WTC11 (cell line): ENCODE results near the gene LHX4. TPM values are rescaled to one million over a fixed set of nuclear protein-coding genes. Genes with fewer than 3 reads are reported as not detected.

Experiments
- ATAC-seq: fragments of 200-7000 bp; cut with Tn5 transposase; 2 replicates; pipeline ENCODE4 v1.10.0; 2021; ENCODE audit warnings: mild to moderate bottlenecking, moderate library complexity
- CTCF ChIA-PET: fragments of 300-600 bp; sonication (Branson Sonifier 250); formaldehyde crosslinking; loops from one replicate; lab custom pipeline; 2021; ENCODE audit warnings: antibody characterized with exemption; lab: Charles Lee
- POLR2A ChIA-PET: fragments of 350-600 bp; sonication (Branson Sonifier 250); formaldehyde crosslinking; loops from one replicate; lab custom pipeline; 2021; ENCODE audit warnings: antibody characterized with exemption; lab: Charles Lee
- DNase-seq: peaks from one replicate; pipeline ENCODE4 v3.0.0; 2021; ENCODE audit warnings: low spot score
- H3K27ac Mint-ChIP-seq: 2 replicates; pipeline ENCODE4 v1.8.0; 2021; ENCODE audit warnings: mixed read lengths
- H3K27me3 Mint-ChIP-seq: 2 replicates; pipeline ENCODE4 v1.8.0; 2021; ENCODE audit warnings: low read depth, mild to moderate bottlenecking, moderate library complexity, mixed read lengths
- H3K36me3 Mint-ChIP-seq: 2 replicates; pipeline ENCODE4 v1.8.0; 2021; ENCODE audit warnings: mixed read lengths
- H3K4me1 Mint-ChIP-seq: 2 replicates; pipeline ENCODE4 v1.8.0; 2022; ENCODE audit warnings: mixed read lengths
- H3K4me3 Mint-ChIP-seq: 2 replicates; pipeline ENCODE4 v1.8.0; 2021; ENCODE audit warnings: mild to moderate bottlenecking, moderate library complexity, mixed read lengths
- H3K9me3 Mint-ChIP-seq: 2 replicates; pipeline ENCODE4 v1.8.0; 2021; ENCODE audit warnings: mixed read lengths
- AR ChIP-seq: fragments of 250-450 bp; sonication (Bioruptor Pico); IDR thresholded peaks from 2 replicates; pipeline ENCODE4 v1.9.0; 2021; ENCODE audit warnings: mild to moderate bottlenecking
- ARID4B ChIP-seq: sonication (generic); formaldehyde crosslinking; IDR thresholded peaks from 2 replicates; pipeline ENCODE4 v1.8.0; 2023; ENCODE audit warnings: missing genetic modification reagents, mild to moderate bottlenecking, borderline replicate concordance
- E2F5 ChIP-seq: sonication (generic); formaldehyde crosslinking; IDR thresholded peaks from 2 replicates; pipeline ENCODE4 v1.8.1; 2022; ENCODE audit warnings: mild to moderate bottlenecking, moderate library complexity, missing genetic modification reagents
- ETV6 ChIP-seq: sonication (generic); formaldehyde crosslinking; IDR thresholded peaks from 2 replicates; pipeline ENCODE4 v1.8.1; 2022; ENCODE audit warnings: mild to moderate bottlenecking, missing genetic modification reagents
- FOXP4 ChIP-seq: sonication (generic); formaldehyde crosslinking; IDR thresholded peaks from 2 replicates; pipeline ENCODE4 v1.8.0; 2022; ENCODE audit warnings: mild to moderate bottlenecking, missing genetic modification reagents
- GRHL2 ChIP-seq: fragments of 250-450 bp; sonication (Bioruptor Pico); IDR thresholded peaks from 2 replicates; pipeline ENCODE4 v1.8.0; 2022; ENCODE audit warnings: mild to moderate bottlenecking, moderate library complexity; ENCODE audit not compliant: insufficient replicate concordance, severe bottlenecking
- NFE2L1 ChIP-seq: sonication (generic); formaldehyde crosslinking; IDR thresholded peaks from 2 replicates; pipeline ENCODE4 v1.8.1; 2023; ENCODE audit warnings: missing genetic modification reagents
- NR1H2 ChIP-seq: sonication (generic); formaldehyde crosslinking; IDR thresholded peaks from 2 replicates; pipeline ENCODE4 v1.9.0; 2021; ENCODE audit warnings: mild to moderate bottlenecking, moderate library complexity, missing genetic modification reagents
- ZBTB43 ChIP-seq: sonication (generic); formaldehyde crosslinking; IDR thresholded peaks from 2 replicates; pipeline ENCODE4 v1.8.1; 2023; ENCODE audit warnings: mild to moderate bottlenecking, missing genetic modification reagents
- ZMAT4 ChIP-seq: fragments of 250-450 bp; sonication (Bioruptor Pico); IDR thresholded peaks from 2 replicates; pipeline ENCODE4 v1.9.0; 2021; ENCODE audit warnings: mild to moderate bottlenecking
- ZNF219 ChIP-seq: sonication (generic); formaldehyde crosslinking; IDR thresholded peaks from 2 replicates; pipeline ENCODE4 v1.8.0; 2023; ENCODE audit warnings: missing genetic modification reagents, mild to moderate bottlenecking, borderline replicate concordance
- ZNF263 ChIP-seq: sonication (generic); formaldehyde crosslinking; IDR thresholded peaks from 2 replicates; pipeline ENCODE4 v1.8.1; 2022; ENCODE audit warnings: low read depth, mild to moderate bottlenecking, moderate library complexity, missing genetic modification reagents
- ZNF425 ChIP-seq: fragments of 250-450 bp; sonication (Bioruptor Pico); conservative IDR thresholded peaks from 2 replicates; pipeline ENCODE4 v1.9.0; 2021; ENCODE audit warnings: mild to moderate bottlenecking
- total RNA-seq: library from RNA; stranded (reverse); gene quantifications from 3 replicates; pipeline ENCODE4 v1.2.3, GENCODE V29; 2021

LHX4 gene
- total RNA-seq, 1 experiment from 2014 or later: 19.2 TPM

- ChIA-PET POLR2A (interaction anchor here (0.5 kb wide), 1 partner anchor 10 kb away, joined by 3 read pairs; no protein-coding TSS in a partner anchor), CTCF (interaction anchor here (0.9 to 4.6 kb wide), 3 partner anchors 10 to 80 kb away, joined by 3 to 31 read pairs (median 3); no protein-coding TSS in a partner anchor)
- Mint-ChIP-seq H3K27me3 (no peaks in the 10 kb centered on the region), H3K27ac (peak overlapping the region; percentile 47), H3K9me3 (no peaks in the 10 kb centered on the region), H3K4me1 (peaks cover 66% of the 10 kb centered on the region), H3K4me3 (no peak overlapping the region), H3K36me3 (peaks cover 8% of the 10 kb centered on the region)
- ATAC-seq (no peak), DNase-seq (no peak)
- TF ChIP-seq FOXP4 (CRISPR knock-in tag): no peak
- no peak for TF ChIP-seq AR (CRISPR knock-in tag)
- TF ChIP-seq NR1H2: no peak
- no peak for TF ChIP-seq ZNF219 (CRISPR knock-in tag)
- no peak for TF ChIP-seq ZNF263
- no peak for TF ChIP-seq ARID4B (CRISPR knock-in tag)
- no peak for TF ChIP-seq ZMAT4 (CRISPR knock-in tag)
- TF ChIP-seq GRHL2 (CRISPR knock-in tag): no peak
- no peak for TF ChIP-seq ZNF425 (CRISPR knock-in tag)
These were observed 37.9 kb downstream of the LHX4 start for GRCh38 chr1:180267761-180268555.

- TF ChIP-seq NFE2L1 (CRISPR knock-in tag) (no peak), ETV6 (CRISPR knock-in tag) (no peak), E2F5 (no peak), ZBTB43 (CRISPR knock-in tag) (no peak)
- CTCF ChIA-PET: interaction anchor here (0.9 to 4.6 kb wide), 3 partner anchors 11 to 81 kb away, joined by 3 to 31 read pairs (median 3); no protein-coding TSS in a partner anchor
- ATAC-seq: peak; percentile 49
- DNase-seq: no peak
- POLR2A ChIA-PET: no interaction called here
- Mint-ChIP-seq H3K36me3 (peaks cover 15% of the 10 kb centered on the region), H3K27me3 (no peaks in the 10 kb centered on the region), H3K4me3 (no peak overlapping the region), H3K4me1 (peaks cover 66% of the 10 kb centered on the region), H3K27ac (peak overlapping the region; percentile 47), H3K9me3 (no peaks in the 10 kb centered on the region)
These were observed 38.6 kb downstream of the LHX4 start for GRCh38 chr1:180268556-180269075.
